ENCODE data around the gene MAD1L1. TPM values are rescaled to one million over a fixed set of nuclear protein-coding genes. Genes with fewer than 3 reads are reported as not detected.

MAD1L1 gene
- total and polyA plus RNA-seq, 2 of the 13 experiments (the other 11 are each of a cell fraction or from before 2014, with no cell fraction given): 17.4 to 64.7 TPM

GRCh38 chr7:1850111-1850975, 382.4 kb downstream of the MAD1L1 start (continued):
- 0 out of 2 replicates have a peak, but pooled peaks have one; percentile 15 for TF ChIP-seq SAP130 (CRISPR knock-in tag; IDR thresholded peaks at IDR 0.05; ENCODE audit: low read depth)
- no peak for TF ChIP-seq PAF1 (CRISPR knock-in tag; IDR thresholded peaks at IDR 0.05)
- TF ChIP-seq ZNF484 (CRISPR knock-in tag; IDR thresholded peaks at IDR 0.05; ENCODE audit: borderline replicate concordance, low read depth): no peak
- TF ChIP-seq CENPT (CRISPR knock-in tag; IDR thresholded peaks at IDR 0.05; ENCODE audit: low read depth): no peak
- TF ChIP-seq RFX5 (IDR thresholded peaks at IDR 0.05; ENCODE audit: low read depth, low read length): peak; percentile 59; the same call in 1 of the 2 replicates
- TF ChIP-seq BATF2 (CRISPR knock-in tag; IDR thresholded peaks at IDR 0.05): no peak
- TF ChIP-seq PHF5A (CRISPR knock-in tag; IDR thresholded peaks at IDR 0.05; ENCODE audit: low read depth, unreplicated experiment): no peak
- no peak for TF ChIP-seq ZNF501 (CRISPR knock-in tag; IDR thresholded peaks at IDR 0.05)
- TF ChIP-seq ZMYM3 (CRISPR knock-in tag; IDR thresholded peaks at IDR 0.05): no peak
- no peak for TF ChIP-seq ZNF619 (CRISPR knock-in tag; IDR thresholded peaks at IDR 0.05)
- TF ChIP-seq SP2 (CRISPR knock-in tag; IDR thresholded peaks at IDR 0.05): no peak
- peak; percentile 32; the same call in 1 of the 2 replicates for TF ChIP-seq ARID4A (CRISPR knock-in tag; IDR thresholded peaks at IDR 0.05; ENCODE audit: borderline replicate concordance)
- TF ChIP-seq NFAT5 (CRISPR knock-in tag; IDR thresholded peaks at IDR 0.05): no peak

All from HepG2 (cell line).